HG02623 (cell line): ENCODE data around the gene SART3.

Source experiments
- ATAC-seq: cut with Tn5 transposase; IDR thresholded peaks from one replicate; pipeline ENCODE4 v1.9.1; 2021; ENCODE audit warnings: moderate library complexity; ENCODE audit not compliant: unreplicated experiment

The SART3 gene

GRCh38 chr12:108526482-108527165, 34.3 kb downstream of the SART3 start:
- no peak for ATAC-seq

DNA sequence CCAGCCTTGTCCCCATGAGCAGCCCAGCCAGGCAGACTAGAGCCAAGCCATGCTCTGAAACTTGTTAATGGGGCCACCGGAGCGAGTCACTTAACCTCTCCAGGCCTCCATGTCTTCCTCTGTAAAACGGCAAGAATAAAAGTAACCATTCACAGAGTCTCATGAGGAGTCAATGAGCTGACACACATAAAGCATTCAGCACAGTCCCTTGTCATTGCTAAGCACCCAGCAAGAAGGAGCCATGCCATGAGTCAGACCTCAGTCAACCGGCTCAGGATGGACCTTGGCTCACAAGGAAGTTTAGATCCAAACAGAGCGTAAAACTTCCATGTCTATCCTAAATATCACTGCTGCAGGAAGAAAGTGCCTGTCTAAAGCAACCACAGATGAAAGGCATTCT, 35.3 kb downstream of the SART3 start:
- no peak for ATAC-seq

GRCh38 chr12:108523365-108523764, 37.6 kb downstream of the SART3 start:
- ATAC-seq: no peak

DNA sequence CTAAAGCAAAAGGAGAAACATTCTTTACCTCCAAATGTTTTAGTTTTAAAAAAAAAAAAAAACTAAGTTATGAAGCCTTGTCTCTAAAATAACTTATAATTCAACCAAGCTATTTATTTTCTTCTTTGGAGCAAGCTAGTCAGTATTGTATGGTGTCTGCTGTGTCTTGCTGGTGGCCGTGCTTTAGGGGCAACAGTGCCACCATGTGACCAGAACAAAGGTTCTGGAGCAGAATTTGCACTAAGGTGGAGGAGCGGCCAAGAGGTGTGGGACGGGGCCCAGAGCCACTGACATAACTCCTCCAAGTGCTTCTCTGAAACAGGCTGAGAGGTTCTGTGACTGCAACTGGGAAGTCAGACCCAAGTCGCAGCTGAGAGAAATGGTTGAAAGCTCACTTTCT, 41.4 kb downstream of the SART3 start:
- ATAC-seq: no peak

- ATAC-seq: no peak
Observed at GRCh38 chr12:108518716-108519496, 42.1 kb downstream of the SART3 start.

DNA sequence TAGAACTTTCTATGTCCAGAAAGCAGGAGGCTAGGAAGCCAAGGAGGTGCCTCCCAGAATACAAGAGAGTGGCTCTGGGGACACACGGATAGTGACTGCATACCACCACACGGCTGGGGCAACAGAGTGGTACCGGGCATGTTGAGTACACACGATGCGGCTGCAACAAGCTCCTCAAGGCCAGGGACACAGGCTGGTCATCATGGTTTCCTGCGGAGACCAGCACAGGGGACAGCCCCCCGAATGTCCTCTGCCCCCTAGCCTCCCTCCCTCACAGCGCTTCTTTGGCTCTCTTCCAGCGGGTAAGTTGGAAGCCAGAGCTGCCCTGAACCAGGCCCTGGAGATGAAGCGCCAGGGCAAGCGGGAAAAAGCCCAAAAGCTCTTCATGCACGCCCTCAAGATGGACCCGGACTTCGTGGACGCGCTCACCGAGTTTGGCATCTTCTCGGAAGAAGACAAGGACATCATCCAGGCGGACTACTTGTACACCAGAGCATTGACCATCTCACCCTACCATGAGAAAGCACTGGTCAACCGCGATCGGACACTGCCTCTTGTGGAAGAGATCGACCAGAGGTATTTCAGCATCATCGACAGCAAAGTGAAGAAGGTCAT, 42.8 kb downstream of the SART3 start:
- no peak for ATAC-seq

DNA sequence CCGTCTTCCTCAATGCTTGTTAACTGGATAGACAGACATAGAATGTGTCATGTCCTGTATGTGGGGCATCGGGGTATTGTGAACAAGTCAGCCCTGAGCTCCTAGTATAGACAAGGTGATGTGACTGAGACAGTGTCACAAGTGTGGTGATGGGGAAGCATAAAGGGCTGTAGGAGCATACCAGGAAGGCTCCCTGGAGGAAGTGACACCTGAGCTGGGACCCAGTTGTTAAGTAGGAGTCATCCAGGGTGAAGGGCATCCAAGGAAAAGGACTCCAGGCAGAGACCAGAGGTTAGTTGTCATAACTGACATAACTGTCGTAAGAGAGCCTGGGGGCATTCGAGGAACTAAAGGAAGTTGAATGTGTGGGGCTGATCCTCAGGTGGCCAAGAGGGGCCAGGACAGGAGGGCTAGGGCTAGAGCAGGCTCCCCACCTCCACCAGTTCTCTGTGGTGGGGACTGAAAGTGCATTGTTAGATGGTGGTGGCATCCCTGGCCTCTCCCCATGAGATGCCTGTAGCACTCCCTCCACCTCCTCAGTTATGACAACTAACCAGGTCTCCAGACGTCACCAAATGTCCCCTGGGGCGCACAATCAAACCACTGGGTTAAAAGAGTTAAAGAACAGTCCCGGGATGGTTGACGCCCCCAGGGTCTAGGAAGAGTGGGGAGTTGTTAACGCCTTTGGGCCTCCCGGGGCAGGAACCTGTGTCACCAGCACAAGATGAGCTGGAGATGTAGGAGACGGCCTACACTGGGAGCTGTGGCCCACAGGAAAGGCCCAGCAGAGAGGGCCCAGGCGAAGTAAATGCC, 43.5 kb downstream of the SART3 start:
- ATAC-seq: no peak

DNA sequence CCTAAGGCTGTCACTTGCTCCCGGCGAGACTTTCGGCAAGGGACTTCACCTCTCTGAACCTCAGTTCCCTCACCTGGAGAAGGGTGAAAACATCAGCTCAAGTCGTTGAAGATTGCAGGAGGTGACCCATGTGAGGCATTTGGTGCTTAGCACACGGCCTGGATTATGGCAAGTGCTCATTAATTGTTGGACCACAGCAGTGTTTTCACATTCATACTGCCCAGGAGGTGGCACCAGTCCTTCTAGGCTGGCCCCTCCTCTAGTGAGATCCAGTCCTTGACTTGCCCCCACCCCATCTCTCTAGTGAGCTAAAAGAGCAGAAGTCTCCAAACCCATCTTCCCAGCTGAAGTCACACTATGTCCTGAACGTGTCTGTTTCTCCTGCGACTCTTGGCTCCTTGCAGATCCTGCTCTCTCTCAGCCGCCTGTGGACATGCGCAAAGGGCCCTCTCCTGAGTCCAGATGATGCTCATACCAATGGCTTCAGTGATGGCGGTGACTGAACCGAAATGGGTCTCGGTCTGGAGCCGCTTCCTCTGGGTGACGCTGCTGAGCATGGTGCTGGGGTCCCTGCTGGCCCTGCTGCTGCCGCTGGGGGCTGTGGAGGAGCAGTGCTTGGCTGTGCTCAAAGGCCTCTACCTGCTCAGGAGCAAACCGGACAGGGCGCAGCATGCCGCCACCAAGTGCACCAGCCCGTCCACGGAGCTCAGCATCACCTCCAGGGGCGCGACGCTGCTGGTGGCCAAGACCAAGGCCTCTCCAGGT, 44.3 kb downstream of the SART3 start:
- ATAC-seq: no peak

GRCh38 chr12:108515916-108516315, 45.1 kb downstream of the SART3 start:
- ATAC-seq: no peak

DNA sequence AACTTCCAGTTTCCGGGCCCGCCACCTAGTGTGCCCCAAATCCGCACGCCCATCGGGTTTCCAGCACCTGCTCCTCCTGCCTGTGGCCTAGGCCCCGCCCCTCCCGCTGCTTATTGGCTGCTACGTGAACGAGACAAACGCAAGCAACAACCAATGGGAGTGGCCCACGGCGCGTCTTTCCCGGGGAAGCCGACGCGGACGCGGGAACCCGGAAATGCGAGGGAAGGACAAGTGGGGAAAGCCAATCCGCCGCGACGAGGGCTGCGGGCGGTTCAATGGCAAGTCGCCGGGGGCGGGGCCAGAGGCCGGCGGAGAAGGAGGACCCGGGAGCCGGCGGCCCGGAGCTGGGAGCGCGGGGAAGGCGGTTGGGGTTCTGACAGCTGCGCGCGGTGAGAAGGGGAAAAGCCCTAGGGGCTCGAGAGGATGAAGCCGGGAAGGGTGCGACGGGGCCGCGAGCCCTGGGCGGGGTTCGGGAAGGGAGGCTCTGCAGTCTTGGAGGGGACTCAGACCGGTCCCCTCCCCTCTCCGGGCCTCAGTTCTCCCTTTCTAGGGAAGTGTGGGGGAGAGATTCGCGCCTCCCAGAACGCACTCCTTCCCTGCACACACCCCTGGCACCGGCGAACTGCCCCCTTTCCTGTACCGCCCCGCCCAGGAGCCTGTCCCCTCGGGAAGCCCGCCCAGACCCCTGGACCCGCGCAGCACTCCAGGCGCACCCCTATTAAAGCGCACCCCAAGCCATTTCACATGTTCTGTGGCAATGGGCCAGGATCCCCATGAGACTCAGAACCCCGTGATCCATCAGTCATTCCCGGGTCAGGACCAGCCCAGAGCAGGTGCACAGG, 45.8 kb downstream of the SART3 start, which contains the start of gene FICD:
TSS of gene FICD (plus strand) at position 305 of the 842 bp plus-strand sequence. CDS start 1,696 bp downstream, outside the sequence.
- ATAC-seq: peak; percentile 84

GRCh38 chr12:108514468-108514972, 46.5 kb downstream of the SART3 start:
- no peak for ATAC-seq

DNA sequence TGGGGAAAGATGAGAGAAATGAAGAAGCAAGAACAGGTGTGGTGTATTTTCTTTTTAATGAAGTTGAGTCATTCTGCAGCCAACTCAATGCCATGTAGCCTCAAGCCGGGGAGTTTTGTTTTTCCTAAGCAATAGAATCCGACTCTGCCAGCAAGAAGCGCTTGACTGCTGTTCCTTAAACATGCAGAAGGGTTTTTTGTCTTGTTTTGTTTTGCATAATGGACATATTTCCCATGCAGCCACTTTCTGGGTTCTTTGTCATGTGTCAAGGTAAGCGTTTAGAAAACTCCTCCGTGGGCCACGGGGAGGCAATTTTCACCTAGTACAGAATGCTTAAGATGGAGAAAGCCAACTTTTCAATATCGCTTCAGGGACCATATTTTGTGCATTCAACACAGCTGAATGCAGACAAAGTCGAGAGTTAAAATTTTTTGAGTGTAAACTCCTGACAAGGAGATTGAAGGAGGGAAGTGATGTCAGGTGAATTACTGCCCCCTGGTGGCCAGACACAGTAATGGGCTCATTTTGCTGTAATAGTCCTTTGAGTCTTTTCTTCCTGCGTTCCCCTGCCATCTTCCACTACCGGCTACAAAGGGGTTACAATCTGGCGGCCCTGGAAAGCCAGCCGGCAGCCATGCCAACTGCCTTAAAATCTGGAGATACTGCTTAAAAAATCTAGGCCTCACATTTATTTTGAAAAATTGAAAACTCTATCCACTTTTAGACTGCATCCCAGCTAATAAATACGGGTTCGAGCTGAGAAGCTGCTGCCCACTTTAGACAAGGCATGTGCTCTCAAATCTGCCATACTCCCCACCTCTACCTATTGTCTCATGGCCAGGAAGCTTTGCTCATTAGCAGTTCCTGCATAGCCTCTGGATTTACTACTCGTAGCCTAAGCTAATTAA, 49.1 kb downstream of the SART3 start:
- ATAC-seq: no peak

- ATAC-seq: no peak
Observed at GRCh38 chr12:108510836-108511235, 50.1 kb downstream of the SART3 start.

DNA sequence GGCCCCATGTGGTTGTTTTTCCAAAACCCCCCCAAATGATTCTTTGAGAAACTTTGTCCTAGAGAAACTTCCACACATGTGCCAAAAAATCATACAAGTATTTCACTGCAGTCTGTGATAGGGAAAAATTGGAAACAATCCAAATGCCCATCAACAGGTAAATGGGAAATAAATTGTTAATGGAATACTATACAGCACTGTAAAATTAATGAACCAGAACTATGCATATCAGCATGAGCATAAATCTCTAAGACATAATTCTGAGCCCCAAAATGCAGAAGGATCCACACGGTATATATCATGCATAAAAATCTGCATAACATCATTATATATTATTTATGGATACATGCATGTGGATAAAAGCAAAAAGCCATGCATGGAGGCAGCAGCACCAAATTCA, 51.2 kb downstream of the SART3 start:
- ATAC-seq: no peak

- ATAC-seq: no peak
Observed at GRCh38 chr12:108507971-108508642, 52.9 kb downstream of the SART3 start.

DNA sequence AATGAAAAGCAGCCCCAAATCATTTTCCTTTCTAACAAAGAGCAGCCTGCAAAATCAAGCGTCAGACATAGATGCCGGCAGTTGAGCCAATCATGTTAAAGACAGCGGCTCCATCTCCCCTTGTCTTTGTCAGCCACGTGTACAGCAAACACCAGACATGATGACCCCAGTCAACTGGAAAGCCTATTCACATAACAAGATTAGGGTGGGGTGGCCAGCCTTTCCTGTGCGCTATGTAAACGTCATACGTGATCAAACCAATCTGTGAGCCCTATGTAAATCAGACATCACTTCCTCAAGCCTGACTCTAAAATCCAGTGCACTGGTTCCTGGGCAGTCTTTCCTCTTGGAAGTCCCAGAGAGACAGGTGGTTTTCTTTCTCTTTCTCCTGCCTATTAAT, 55.8 kb downstream of the SART3 start:
- ATAC-seq: no peak

- ATAC-seq: no peak
Observed at GRCh38 chr12:108502922-108503321, 58.1 kb downstream of the SART3 start.

GRCh38 chr12:108498136-108498535, 62.8 kb downstream of the SART3 start:
- ATAC-seq: no peak
